ENCODE measurements around the gene PTPRG.

DNA sequence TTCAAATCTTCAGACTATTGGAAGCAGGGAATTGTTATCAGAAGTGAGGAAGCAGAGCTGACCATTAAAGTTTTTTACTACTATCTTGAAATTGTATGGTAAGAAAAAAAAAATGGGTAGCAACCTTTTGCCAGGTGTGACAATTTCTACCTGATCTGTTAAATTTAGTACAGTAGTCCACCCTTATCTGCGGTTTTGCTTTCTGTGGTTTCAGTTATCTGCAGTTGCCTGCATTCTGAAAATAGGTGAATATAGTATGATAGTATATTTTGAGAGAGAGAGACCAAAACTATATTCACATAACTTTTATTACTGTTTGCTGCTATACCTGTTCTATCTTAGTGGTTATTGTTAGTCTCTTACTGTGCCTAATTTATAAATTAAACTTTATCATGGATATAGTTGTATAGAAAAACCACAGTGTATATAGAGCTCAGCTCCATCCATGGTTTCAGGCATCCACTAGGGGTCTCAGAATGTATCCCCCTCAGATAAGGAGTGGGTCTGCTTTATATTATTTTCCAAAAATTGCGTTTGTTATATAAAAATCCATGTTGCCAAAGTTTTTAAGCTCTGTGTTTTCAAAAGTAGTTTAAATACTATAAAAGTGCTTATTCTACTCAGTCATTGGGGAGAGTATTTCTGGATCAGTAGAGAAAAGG is 69.9 kb downstream of the PTPRG start:
- TF ChIP-seq POLR2A (IDR thresholded peaks at IDR 0.05; ENCODE audit: low read length) (no peak), GATA1 (IDR thresholded peaks at IDR 0.05; ENCODE audit: low read depth, low read length) (no peak)
